H9 (cell line): ENCODE data around the gene EBP. TPM values are rescaled to one million over a fixed set of nuclear protein-coding genes. Genes with fewer than 3 reads are reported as not detected.
"Not testable (repeated sequence)": the region's sequence is repeated elsewhere in the genome, so short reads cannot be mapped to it uniquely, and the experiment has no call there.

Experiments
- DNase-seq: peaks from one replicate; pipeline ENCODE4 v3.0.0-alpha.2; 2017
- H2AFZ ChIP-seq: one replicate; pipeline ENCODE4 v1.6.1; 2013; ENCODE audit warnings: mild to moderate bottlenecking, low read length, control low read depth, moderate library complexity
- H2AK5ac ChIP-seq: 2 replicates; pipeline ENCODE4 v1.6.1; 2013; ENCODE audit warnings: low read length, control low read depth, mixed read lengths; ENCODE audit not compliant: insufficient read length
- H2BK120ac ChIP-seq: one replicate; pipeline ENCODE4 v1.6.1; 2013; ENCODE audit warnings: low read depth, mild to moderate bottlenecking, low read length, control low read depth, inconsistent platforms; ENCODE audit not compliant: poor library complexity, severe bottlenecking
- H2BK12ac ChIP-seq: 2 replicates; pipeline ENCODE4 v1.6.1; 2013; ENCODE audit warnings: low read length, control low read depth, mixed read lengths, low read depth; ENCODE audit not compliant: insufficient read length
- H2BK15ac ChIP-seq: 2 replicates; pipeline ENCODE4 v1.6.1; 2013; ENCODE audit warnings: low read depth, low read length, control low read depth
- H2BK20ac ChIP-seq: one replicate; pipeline ENCODE4 v1.6.1; 2013; ENCODE audit warnings: low read depth, mild to moderate bottlenecking, low read length, control low read depth, inconsistent platforms; ENCODE audit not compliant: poor library complexity, severe bottlenecking
- H2BK5ac ChIP-seq: 2 replicates; pipeline ENCODE4 v1.6.1; 2013; ENCODE audit warnings: low read length, control low read depth, mixed read lengths; ENCODE audit not compliant: insufficient read length
- H3K14ac ChIP-seq: 2 replicates; pipeline ENCODE4 v1.6.1; 2013; ENCODE audit warnings: low read length, control low read depth; ENCODE audit not compliant: insufficient read depth
- H3K18ac ChIP-seq: 2 replicates; pipeline ENCODE4 v1.6.1; 2013; ENCODE audit warnings: low read depth, mild to moderate bottlenecking, mixed read lengths, low read length, control low read depth; ENCODE audit not compliant: insufficient read length
- H3K23ac ChIP-seq: 2 replicates; pipeline ENCODE4 v1.6.1; 2013; ENCODE audit warnings: low read length, control low read depth, mixed read lengths, low read depth; ENCODE audit not compliant: insufficient read length
- H3K23me2 ChIP-seq: 2 replicates; pipeline ENCODE4 v1.6.1; 2013; ENCODE audit warnings: low read depth, mild to moderate bottlenecking, mixed read lengths, low read length, control low read depth; ENCODE audit not compliant: insufficient read length, poor library complexity, severe bottlenecking
- H3K27ac ChIP-seq: 2 replicates; pipeline ENCODE4 v1.5.1; 2013; ENCODE audit warnings: low read length, control low read depth, mixed read lengths, low read depth; ENCODE audit not compliant: insufficient read length
- H3K27me3 ChIP-seq: 2 replicates; pipeline ENCODE4 v1.6.1; 2013; ENCODE audit warnings: low read length, control low read depth, inconsistent platforms; ENCODE audit not compliant: insufficient read depth
- H3K4ac ChIP-seq: 2 replicates; pipeline ENCODE4 v1.6.1; 2013; ENCODE audit warnings: low read depth, mild to moderate bottlenecking, control low read depth, inconsistent platforms, low read length, moderate library complexity
- H3K4me1 ChIP-seq: 2 replicates; pipeline ENCODE4 v1.6.1; 2013; ENCODE audit warnings: low read length, control low read depth, inconsistent platforms; ENCODE audit not compliant: insufficient read depth
- H3K4me2 ChIP-seq: 2 replicates; pipeline ENCODE4 v1.6.1; 2013; ENCODE audit warnings: low read length, control low read depth, mixed read lengths; ENCODE audit not compliant: insufficient read length, insufficient read depth
- H3K56ac ChIP-seq: 2 replicates; pipeline ENCODE4 v1.6.1; 2013; ENCODE audit warnings: low read depth, mild to moderate bottlenecking, mixed read lengths, low read length, control low read depth; ENCODE audit not compliant: insufficient read length
- H3K79me1 ChIP-seq: 2 replicates; pipeline ENCODE4 v1.6.1; 2013; ENCODE audit warnings: low read depth, mild to moderate bottlenecking, moderate library complexity, low read length, control low read depth, inconsistent platforms; ENCODE audit not compliant: insufficient read depth, poor library complexity, severe bottlenecking
- H3K79me2 ChIP-seq: 2 replicates; pipeline ENCODE4 v1.6.1; 2013; ENCODE audit warnings: low read length, control low read depth, inconsistent platforms; ENCODE audit not compliant: insufficient read depth
- H3K9ac ChIP-seq: 2 replicates; pipeline ENCODE4 v1.6.1; 2013; ENCODE audit warnings: low read length, control low read depth, mixed read lengths; ENCODE audit not compliant: insufficient read length; ENCODE audit errors: extremely low read depth
- H3K9me3 ChIP-seq: one replicate; pipeline ENCODE4 v1.6.1; 2013; ENCODE audit warnings: low read depth, low read length, inconsistent platforms; ENCODE audit not compliant: control insufficient read depth
- H3T11ph ChIP-seq: one replicate; pipeline ENCODE4 v1.6.1; 2013; ENCODE audit warnings: mild to moderate bottlenecking, low read length, control low read depth, inconsistent platforms
- H4K20me1 ChIP-seq: one replicate; pipeline ENCODE4 v1.6.1; 2013; ENCODE audit not compliant: control insufficient read depth, insufficient read length, insufficient read depth
- H4K5ac ChIP-seq: 2 replicates; pipeline ENCODE4 v1.6.1; 2013; ENCODE audit warnings: low read depth, mild to moderate bottlenecking, mixed read lengths, low read length, control low read depth; ENCODE audit not compliant: insufficient read length
- H4K8ac ChIP-seq: replicated peaks from 2 replicates; pipeline ENCODE4 v1.6.1; 2013; ENCODE audit warnings: low read length, control low read depth, mixed read lengths, low read depth; ENCODE audit not compliant: insufficient read length
- H4K91ac ChIP-seq: 2 replicates; pipeline ENCODE4 v1.6.1; 2013; ENCODE audit warnings: low read depth, mild to moderate bottlenecking, moderate library complexity, mixed read lengths, low read length, control low read depth; ENCODE audit not compliant: insufficient read length
- H3K27ac Mint-ChIP-seq, 3 experiments: 2 replicates in 2 of 3; 3 replicates in 1 of 3; pipeline ENCODE4 v1.8.0; 2020 to 2021; ENCODE audit warnings: mixed read lengths in 3 of 3, mild to moderate bottlenecking in 1 of 3, moderate library complexity in 1 of 3
- H3K27me3 Mint-ChIP-seq: 2 replicates; pipeline ENCODE4 v1.8.0; 2021; ENCODE audit warnings: low read depth, mild to moderate bottlenecking, moderate library complexity, mixed read lengths
- H3K36me3 Mint-ChIP-seq, 3 experiments: 2 replicates in 2 of 3; 3 replicates in 1 of 3; pipeline ENCODE4 v1.8.0; 2020 to 2021; ENCODE audit warnings: low read depth in 3 of 3, mixed read lengths in 3 of 3; ENCODE audit not compliant: insufficient read depth in 1 of 3
- H3K4me1 Mint-ChIP-seq, 2 experiments: 2 replicates each; pipeline ENCODE4 v1.8.0; 2020; ENCODE audit warnings: mixed read lengths in 2 of 2
- H3K4me3 Mint-ChIP-seq, 2 experiments: 2 replicates in 1 of 2; 3 replicates in 1 of 2; pipeline ENCODE4 v1.8.0; 2020 to 2021; ENCODE audit warnings: mild to moderate bottlenecking in 2 of 2, mixed read lengths in 2 of 2, moderate library complexity in 1 of 2
- H3K9me3 Mint-ChIP-seq, 2 experiments: 2 replicates in 1 of 2; 3 replicates in 1 of 2; pipeline ENCODE4 v1.8.0; 2020; ENCODE audit warnings: mild to moderate bottlenecking in 2 of 2, mixed read lengths in 2 of 2, moderate library complexity in 1 of 2
- WGBS: extraction: QIAGEN DNeasy Blood & Tissue Kit; methylation state at CpG from one replicate; pipeline ENCODE4 v1.1.7; 2013; ENCODE audit warnings: missing lambda C conversion rate, low lambda C conversion rate, mixed read lengths; ENCODE audit not compliant: insufficient read length; ENCODE audit errors: extremely low coverage; 5-methylcytosine and 5-hydroxymethylcytosine counted together
- total RNA-seq: library from RNA; stranded (reverse); gene quantifications from 2 replicates; pipeline ENCODE4 v1.2.1, GENCODE V29; 2021
- TF ChIP-seq, protein P1 (sequence below): fragments of 200-600 bp; sonication (generic); conservative IDR thresholded peaks from 3 replicates; pipeline ENCODE4 v1.8.0; 2021; ENCODE audit warnings: antibody characterized with exemption, mild to moderate bottlenecking

The EBP gene
- total RNA-seq, 1 experiment from 2014 or later: 117 TPM

DNA sequence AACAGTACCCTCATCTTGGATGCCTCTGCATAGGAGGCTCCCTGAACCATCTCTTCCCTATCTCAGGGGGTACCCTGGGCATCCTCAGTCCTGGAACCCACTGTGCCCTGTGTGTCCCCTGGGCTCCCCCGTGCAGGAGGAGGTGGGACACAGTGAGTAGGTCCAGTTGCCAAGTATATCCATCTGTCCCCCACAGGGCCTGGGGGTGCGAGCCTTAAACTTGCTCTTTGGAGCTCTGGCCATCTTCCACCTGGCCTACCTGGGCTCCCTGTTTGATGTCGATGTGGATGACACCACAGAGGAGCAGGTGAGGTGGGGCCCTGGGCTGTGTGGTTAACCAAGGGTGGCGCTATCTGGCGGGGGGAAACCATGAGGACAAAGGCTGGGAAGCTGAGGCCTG is 4.6 kb upstream of the EBP start:
- Histone ChIP-seq H3K23me2 (no peaks in the 10 kb centered on the region), H2BK120ac (no peak overlapping the region), H3K4me1 (no peaks in the 10 kb centered on the region), H3K9ac (no peak overlapping the region), H3K79me2 (no peaks in the 10 kb centered on the region), H2BK20ac (no peak overlapping the region), H3K9me3 (peaks cover 36% of the 10 kb centered on the region), H2BK15ac (no peak overlapping the region; the same call in 1 of the 2 replicates), H3K23ac (no peak overlapping the region), H3K14ac (no peak overlapping the region), H3K27ac (no peak overlapping the region), H3K56ac (no peak overlapping the region), H3K4ac (no peak overlapping the region), H2AFZ (no peak overlapping the region), H3K4me2 (no peak overlapping the region), H4K8ac (no peak overlapping the region), H3K27me3 (no peaks in the 10 kb centered on the region), H2BK5ac (no peak overlapping the region), H2BK12ac (no peak overlapping the region), H3T11ph (no peak overlapping the region), H4K20me1 (no peaks in the 10 kb centered on the region), H3K79me1 (no peaks in the 10 kb centered on the region), H2AK5ac (no peak overlapping the region), H4K5ac (no peak overlapping the region), H3K18ac (no peak overlapping the region), H4K91ac (no peak overlapping the region)
- Mint-ChIP-seq H3K9me3 (peaks cover 60 to 80% of the 10 kb centered on the region in 2 experiments), H3K36me3 (peaks cover 17 to 28% (median 27%) of the 10 kb centered on the region in 3 experiments; a peak in 6 of 7 replicates), H3K27me3 (peaks cover 2% of the 10 kb centered on the region), H3K27ac (no peak overlapping the region), H3K4me1 (peaks cover 5 to 8% of the 10 kb centered on the region in 2 experiments; a peak in 3 of 4 replicates), H3K4me3 (no peak overlapping the region)
- DNase-seq: no peak
- WGBS: no CpG with 5 or more reads among the region's 5 CpGs
- TF ChIP-seq, protein P1, sequence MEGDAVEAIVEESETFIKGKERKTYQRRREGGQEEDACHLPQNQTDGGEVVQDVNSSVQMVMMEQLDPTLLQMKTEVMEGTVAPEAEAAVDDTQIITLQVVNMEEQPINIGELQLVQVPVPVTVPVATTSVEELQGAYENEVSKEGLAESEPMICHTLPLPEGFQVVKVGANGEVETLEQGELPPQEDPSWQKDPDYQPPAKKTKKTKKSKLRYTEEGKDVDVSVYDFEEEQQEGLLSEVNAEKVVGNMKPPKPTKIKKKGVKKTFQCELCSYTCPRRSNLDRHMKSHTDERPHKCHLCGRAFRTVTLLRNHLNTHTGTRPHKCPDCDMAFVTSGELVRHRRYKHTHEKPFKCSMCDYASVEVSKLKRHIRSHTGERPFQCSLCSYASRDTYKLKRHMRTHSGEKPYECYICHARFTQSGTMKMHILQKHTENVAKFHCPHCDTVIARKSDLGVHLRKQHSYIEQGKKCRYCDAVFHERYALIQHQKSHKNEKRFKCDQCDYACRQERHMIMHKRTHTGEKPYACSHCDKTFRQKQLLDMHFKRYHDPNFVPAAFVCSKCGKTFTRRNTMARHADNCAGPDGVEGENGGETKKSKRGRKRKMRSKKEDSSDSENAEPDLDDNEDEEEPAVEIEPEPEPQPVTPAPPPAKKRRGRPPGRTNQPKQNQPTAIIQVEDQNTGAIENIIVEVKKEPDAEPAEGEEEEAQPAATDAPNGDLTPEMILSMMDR: no peak

GRCh38 chrX:48519481-48519880 is 2.1 kb upstream of the EBP start:
- not testable (repeated sequence) for H4K5ac ChIP-seq, H2AFZ ChIP-seq, H3K4me3 Mint-ChIP-seq, H2BK12ac ChIP-seq, H4K8ac ChIP-seq, H4K91ac ChIP-seq, H3K23me2 ChIP-seq, H2BK120ac ChIP-seq, H3K79me2 ChIP-seq, H3K27me3 ChIP-seq, DNase-seq, H4K20me1 ChIP-seq, H2BK15ac ChIP-seq, H3K9ac ChIP-seq, H3K27ac Mint-ChIP-seq, H2AK5ac ChIP-seq, H3K27ac ChIP-seq, H3K56ac ChIP-seq, H3K4me1 ChIP-seq, H3K4ac ChIP-seq, H2BK20ac ChIP-seq, H3K4me2 ChIP-seq, H3K79me1 ChIP-seq, H3K18ac ChIP-seq, H3T11ph ChIP-seq, H3K27me3 Mint-ChIP-seq, H3K23ac ChIP-seq, H2BK5ac ChIP-seq, H3K14ac ChIP-seq
- H3K9me3 Mint-ChIP-seq: peaks cover 54 to 68% of the 10 kb centered on the region in 2 experiments
- no CpG with 5 or more reads among the region's 4 CpGs for WGBS
- peaks cover 19 to 31% (median 28%) of the 10 kb centered on the region in 3 experiments for H3K36me3 Mint-ChIP-seq
- H3K4me1 Mint-ChIP-seq: peaks cover 8 to 11% of the 10 kb centered on the region in 2 experiments; a peak in 3 of 4 replicates
- peaks cover 25% of the 10 kb centered on the region for H3K9me3 ChIP-seq
